ENCODE data around the gene F2.
"Not testable (repeated sequence)": the region's sequence is repeated elsewhere in the genome, so short reads cannot be mapped to it uniquely, and the experiment has no call there.

Gene F2

DNA sequence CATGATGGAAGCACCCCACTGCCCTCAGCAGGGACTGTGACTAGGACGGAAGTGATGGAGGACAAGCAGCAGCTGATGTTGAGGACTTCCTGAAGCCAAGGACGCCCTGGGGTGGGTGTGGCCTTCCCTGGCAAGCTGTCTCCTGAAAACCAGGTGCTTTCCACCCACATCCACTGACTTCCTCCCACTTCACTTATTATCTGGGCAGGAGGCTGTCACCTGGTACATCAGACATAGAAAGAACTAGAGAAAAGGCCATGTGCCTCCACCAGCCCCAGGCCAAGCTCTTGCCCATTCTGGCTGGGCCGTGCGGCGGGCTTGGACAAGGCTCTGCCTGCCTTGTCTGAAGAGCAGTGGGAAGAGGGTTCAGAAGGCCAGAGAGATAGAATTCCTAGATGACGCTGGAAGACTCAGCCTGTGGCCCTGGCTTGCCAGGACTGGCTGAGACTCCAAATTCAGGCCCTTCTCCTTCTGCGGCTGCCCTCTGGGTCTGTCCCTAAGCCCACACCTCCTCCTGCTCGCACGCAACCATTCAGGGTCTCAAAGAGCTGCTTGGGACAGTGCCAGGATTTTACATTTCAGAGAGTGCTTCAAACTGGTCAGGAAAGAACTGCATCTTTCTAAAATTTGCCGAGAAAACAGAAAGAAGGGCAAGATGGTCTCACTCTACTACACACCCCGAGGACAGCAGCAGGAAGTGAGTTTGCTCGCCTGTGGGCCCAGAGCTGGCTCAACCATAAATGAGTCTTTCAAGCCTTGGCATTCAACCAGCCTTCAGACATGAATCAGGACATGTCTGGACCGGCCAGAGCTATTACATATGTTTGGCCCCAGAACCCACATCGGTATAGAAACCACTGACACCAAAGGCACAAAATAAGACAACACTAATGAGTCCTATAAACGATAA, 31.9 kb upstream of the F2 start:
- DNase-seq = peak in 1 of 2 donors; percentile 30

DNA sequence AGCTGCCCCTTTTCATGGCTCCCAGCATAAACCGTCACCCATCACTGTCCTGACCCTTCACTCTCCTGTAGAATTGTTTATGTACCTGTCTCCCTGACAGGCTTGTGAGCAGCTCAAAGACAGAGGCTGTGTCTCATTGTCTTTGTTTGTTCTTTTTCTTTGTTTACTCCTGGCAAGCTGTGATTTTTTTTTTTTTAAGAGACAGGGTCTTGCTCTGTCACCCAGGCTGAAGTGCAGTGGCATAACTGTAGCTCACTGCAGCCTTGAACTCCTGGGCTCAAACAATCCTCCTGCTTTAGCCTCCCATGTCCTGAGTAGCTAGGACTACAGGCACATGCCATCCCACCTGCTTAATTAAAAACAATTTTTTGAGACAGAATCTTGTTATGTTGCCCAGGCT, 28.3 kb upstream of the F2 start:
- no peak for DNase-seq

DNA sequence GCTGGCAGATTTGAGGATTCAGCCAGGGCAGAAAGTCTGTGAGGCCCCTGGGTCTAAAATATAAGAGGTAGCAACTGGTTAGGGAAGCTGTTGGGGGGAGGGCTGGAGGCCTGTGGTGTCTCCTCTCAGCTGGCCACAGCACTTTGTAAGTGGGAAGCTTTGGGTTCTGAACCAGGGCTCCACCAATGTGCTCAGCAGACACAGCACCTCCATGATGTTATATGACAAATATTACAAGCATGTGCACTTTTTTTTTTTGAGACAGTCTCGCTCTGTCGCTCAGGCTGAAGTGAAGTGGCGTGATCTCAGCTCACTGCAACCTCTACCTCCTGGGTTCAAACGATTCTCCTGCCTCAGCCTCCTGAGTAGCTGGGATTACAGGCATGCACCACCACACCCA, 26.6 kb upstream of the F2 start:
- no peak for DNase-seq

- no peak for DNase-seq
These were observed 25.4 kb upstream of the F2 start for GRCh38 chr11:46693597-46694012.

GRCh38 chr11:46694072-46694471, 24.9 kb upstream of the F2 start:
- no peak for DNase-seq

DNA sequence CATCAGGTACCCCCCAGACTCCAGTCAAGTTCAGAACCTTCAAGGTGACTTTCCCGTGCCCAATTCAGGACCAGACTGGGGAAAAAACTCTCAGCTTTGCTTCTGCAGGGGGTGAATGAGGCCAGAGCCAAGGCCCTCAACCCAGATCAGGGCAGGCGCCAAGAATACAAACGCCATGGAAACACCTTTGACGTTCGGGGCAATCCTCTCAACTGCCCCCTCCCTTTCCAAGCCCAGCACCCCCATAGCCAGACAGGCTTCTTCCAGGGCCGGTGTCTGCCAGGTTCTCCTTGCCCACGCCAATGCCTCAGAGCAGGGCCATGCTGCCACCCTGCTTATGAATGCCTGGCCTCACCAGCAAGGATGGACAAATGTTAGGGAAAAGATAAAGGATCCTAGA, 24.4 kb upstream of the F2 start:
- no peak for DNase-seq

GRCh38 chr11:46695345-46696211, 23.4 kb upstream of the F2 start:
- no peak for DNase-seq

DNA sequence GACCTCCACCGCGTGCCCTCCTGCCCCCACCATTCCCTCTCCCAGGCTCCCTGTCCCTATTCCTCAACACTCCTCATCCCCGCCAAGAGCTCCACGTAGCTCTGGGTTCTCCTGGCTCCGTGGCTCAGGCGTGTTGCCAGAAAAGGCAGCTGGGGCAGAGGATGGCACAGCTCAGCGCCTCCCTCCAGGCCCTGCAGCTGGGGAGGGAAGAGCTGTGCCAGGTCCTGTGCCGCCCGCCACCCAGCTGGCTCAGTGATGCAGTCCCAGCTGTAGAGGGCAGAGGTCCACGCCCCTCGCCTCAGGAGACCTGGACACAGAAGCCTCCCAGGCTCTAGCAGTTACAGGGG, 22.8 kb upstream of the F2 start:
- DNase-seq = peak; percentile 90 to 93

- peak; percentile 58 for DNase-seq
These were observed 21.7 kb upstream of the F2 start for GRCh38 chr11:46697303-46697702.

- no peak for DNase-seq
These were observed 21.3 kb upstream of the F2 start for GRCh38 chr11:46697723-46698122.

GRCh38 chr11:46698597-46698996, 20.4 kb upstream of the F2 start:
- no peak for DNase-seq

DNA sequence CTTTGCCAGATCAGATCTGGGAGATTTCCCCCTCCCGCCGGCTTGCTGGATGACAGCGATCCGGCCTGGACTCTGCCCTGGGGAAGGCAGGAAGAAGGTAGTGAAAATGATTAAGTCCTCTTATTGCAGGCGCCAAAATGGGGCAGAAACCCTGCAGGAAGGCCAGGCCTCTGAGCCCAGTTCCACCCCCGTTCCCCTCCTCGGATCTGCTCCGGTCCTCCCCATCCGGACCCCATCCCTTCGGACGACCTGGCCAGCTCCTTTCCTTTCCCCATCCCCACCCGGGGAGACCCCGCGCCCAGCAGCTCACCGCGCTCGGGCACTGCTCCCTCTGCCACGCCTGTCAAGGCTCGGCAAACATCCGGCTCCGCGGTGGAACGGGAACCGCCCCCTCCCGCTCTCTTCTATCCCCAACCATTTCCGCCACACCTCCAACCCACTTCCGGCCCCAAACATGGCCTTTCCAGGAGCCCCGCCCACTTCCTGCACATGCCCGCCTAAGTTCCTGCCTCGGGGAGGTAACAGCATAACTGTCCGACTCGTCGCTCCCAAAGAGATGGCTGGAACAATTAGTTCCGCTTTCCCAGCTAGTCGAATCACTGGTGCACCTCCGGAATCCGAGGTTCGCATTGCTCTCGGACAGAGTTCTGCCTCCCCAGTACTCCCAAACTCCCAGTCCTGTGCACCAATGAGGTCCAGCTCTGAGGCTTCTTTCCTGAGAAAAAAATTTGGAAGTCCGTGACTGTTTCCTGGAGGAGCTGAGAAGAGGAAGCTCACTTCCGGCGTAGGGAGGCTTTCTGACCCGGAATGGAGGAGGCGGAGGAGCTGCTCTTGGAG, 18.6 kb upstream of the F2 start, which contains the start of the genes ARHGAP1 and ZNF408:
ARHGAP1 (minus strand) TSS at position 379 of the 837 bp plus-strand sequence. CDS start 4,512 bp downstream, outside the sequence.
ZNF408 (plus strand) TSS at position 791 of the 837 bp plus-strand sequence; CDS start at position 808, 17 bp downstream.
- peak; percentile 97 to 98 for DNase-seq

DNA sequence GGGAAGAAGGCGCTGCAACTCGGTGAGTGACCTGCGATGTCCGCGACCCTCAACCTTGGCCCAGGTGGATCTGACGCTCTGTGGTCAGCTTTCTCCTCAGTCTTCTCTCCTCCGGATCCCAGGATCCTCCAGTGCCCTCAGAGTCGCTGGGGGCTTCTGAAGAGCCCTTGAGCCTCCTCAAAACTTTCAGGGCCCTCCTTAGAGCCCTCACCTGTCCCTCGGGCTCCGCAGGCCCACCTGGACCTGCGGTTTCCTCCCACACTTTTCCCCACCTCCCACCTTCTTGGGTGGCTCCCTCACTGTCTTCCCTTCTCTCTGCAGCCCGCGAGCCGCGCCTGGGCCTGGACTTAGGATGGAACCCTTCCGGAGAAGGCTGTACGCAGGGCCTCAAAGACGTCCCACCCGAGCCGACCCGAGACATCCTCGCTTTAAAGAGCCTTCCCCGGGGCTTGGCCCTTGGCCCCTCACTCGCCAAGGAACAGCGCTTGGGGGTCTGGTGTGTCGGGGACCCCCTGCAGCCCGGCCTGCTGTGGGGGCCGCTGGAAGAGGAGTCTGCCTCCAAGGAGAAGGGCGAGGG, 17.8 kb upstream of the F2 start:
- no peak for DNase-seq

- no peak for DNase-seq
These were observed 13.8 kb upstream of the F2 start for GRCh38 chr11:46705070-46705688.

DNA sequence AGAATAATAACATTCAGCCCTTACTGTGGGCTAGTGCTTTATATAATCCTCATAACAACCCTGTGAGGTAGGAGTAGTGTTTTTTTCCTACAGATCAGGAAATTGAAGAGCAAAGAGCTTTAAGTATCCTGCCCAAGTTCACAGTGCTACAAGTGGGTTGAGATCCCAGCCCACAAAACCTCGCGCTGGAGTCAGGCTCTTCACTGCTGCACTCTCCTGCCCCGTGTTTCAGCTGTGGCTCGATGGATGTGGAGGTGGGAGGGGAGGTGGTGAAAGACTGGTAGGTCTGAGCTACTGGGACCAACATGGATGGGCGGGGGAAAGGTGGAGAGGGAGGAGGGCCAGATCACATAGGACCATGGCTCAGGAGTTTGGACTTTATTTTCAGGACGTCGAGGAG, 12.1 kb upstream of the F2 start:
- no peak for DNase-seq

- not testable (repeated sequence) for DNase-seq
These were observed 9.7 kb upstream of the F2 start for GRCh38 chr11:46709351-46709750.

DNA sequence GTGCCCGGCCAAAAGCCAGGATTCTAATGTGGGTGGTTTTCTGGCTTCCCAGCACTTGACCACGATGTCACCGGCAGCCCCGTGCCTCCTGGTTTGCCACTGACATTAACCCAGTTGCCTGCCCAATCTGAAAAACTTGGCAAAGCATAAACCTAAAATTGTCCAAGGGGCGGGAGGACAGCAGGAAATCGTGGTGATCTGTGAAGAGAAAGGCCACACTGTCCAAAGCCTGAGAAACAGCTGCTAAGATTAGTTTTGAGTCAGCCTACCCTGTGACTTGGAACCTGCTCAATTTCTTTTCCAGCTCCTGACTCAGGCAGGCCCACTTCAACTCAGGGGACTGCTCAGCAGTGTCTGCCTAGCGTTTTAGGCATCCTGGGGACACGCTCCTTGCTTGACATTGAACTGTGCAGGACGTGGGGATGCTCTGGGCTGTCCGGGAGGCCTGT, 8.2 kb upstream of the F2 start:
- no peak for DNase-seq

GRCh38 chr11:46711303-46711702, 7.7 kb upstream of the F2 start:
- no peak for DNase-seq

GRCh38 chr11:46712874-46713576, 6.0 kb upstream of the F2 start:
- DNase-seq = no peak

GRCh38 chr11:46717825-46718154, 1.2 kb upstream of the F2 start:
- DNase-seq = not testable (repeated sequence)
